ENCODE results near the gene ITK.

The ITK gene

DNA sequence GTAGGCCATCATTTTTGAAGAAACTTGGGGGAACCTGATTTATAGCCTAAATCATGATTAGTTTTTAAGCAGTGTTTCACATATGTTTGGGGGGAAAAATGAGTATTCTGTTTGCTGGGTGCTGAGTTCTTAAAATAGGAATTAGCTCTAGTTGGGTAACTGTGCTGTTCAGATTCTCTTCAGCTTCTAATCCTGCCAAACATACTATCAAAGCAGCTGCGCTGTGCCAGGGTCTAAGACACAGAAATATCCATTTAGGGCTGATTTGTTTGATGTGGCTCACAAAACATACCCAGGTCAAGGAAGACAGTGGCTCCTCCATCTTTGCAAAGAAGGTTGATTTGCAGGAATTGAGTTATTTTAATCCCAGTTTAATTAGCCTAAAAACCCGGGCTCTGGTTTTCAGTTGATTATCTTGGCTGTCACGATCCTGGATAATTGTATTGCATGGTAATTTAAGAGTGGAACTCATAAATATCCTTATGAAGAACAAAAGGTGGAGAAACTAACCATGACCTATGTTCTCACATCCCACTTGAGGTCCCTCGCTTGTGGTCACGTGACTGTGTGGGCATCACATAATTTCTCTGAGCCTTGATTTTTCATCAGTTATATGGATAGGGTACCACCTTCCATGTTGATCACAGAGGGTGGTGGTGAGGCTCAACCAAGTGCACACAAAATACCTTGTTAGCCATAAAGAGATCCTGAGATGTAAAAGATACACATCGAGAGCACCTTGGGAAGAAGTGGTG lies 104.0 kb downstream of the ITK start:
- no peak for DNase-seq

DNA sequence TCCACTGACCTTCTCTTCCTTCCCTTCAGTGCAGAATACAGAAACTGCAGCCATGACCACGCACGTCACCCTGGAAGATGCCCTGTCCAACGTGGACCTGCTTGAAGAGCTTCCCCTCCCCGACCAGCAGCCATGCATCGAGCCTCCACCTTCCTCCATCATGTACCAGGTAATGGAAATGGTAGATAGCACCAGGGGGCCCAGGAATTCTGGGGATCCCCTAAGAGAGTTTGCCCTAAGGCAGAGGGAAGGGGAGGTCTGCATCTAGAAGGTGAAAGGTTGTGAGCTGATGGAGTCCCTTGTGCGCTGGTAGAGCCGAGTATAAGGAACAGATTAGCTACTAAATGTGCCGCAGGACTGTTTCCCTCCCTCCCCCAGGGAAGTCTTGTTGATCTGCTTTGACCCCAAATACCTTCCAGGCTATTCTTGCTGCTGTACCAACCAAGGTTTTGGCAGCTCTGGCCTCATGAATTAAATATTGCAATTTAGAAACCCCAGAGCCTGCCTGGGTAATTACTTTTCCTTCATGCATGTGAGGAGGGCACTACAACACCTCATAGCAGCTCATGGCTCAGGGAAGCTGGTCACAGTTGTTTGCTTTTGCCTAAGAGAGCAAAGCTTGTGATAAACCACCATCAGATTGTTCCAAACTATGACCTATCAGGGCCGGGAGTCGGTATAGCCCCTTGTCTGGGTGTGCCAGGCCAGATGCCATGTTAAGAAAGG lies 104.8 kb downstream of the ITK start:
- DNase-seq: no peak

DNA sequence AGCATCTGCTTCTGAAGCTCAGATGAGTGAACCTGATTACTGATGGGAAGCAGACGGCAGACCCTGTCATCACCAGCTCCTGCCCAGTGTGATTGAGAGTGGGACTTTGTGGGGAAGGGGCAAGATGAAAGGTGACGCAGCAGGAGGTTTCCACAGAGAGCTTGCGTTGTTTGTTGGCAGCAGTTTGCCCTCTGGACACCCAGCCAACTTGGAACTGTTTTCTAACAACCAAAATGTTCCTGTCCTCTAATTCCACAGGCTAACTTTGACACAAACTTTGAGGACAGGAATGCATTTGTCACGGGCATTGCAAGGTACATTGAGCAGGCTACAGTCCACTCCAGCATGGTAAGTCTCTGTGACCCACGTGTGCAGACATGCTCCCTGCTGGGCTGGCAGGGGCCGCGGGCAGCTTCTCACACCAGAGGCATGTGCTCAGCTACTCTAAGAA lies 106.1 kb downstream of the ITK start:
- no peak for DNase-seq

DNA sequence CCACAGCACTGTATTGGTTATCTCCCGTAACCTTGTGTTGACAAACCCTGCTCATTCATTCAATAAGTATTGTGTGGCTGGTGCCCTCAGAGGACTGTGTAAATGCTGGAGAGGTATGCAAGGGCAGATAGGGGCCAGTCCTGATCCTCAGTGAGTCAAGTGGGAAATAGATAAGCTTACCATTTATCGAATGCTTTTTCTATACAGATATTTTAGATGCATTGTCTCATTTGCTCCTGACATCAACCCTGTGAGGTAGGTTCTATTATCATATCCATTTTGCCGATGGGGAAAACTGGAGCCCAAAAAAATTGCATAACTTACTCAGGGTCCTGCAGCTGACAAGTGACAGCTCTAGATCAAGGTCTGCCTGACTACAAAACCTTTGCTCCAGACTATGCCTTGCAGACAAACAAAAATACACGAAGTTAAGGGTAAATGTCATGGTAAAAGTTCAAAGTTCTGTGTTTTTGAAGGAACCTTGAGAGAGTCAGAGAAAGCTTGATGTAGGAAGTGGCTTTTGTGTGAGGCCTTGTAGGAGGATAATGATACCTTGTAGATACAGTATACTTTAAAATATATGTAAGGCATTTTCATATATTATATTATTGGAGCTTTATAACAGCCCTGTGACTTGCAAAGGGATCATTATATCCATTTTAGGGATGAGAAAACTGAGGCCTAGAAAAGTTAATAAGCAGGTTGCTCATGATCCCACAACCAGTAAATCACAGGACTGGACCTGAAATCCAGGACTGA lies 107.9 kb downstream of the ITK start:
- DNase-seq: no peak

DNA sequence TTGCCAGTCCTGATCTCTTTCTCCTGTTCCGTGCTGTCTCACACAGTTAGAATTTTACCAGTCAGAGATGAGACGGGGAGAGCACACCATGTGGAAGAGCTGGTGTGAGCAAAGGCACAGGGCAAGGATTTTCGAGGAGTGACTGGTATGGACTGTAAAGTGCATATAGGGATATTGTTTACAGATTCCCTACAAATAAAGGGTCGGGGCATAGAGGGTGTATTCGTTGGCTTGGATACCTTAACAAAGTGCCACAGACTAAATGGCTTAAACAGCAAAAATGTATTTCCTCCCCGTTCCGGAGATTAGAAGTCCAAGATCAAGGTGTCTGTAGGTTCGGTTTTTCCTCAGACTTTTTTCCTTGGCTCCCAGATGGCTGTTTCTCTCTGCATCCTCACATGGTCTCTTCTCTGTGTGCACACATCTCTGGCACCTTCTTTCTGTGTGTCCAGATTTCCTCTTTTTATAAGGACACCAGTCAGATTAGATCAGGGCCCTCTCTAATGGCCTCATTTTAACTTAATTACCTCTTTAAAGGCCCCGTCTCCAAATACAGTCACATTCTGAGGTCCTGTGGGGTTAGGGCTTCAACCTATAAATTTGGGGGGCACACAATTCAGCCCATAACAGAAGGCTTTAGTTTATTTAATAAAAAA lies 108.7 kb downstream of the ITK start:
- no peak for DNase-seq

DNA sequence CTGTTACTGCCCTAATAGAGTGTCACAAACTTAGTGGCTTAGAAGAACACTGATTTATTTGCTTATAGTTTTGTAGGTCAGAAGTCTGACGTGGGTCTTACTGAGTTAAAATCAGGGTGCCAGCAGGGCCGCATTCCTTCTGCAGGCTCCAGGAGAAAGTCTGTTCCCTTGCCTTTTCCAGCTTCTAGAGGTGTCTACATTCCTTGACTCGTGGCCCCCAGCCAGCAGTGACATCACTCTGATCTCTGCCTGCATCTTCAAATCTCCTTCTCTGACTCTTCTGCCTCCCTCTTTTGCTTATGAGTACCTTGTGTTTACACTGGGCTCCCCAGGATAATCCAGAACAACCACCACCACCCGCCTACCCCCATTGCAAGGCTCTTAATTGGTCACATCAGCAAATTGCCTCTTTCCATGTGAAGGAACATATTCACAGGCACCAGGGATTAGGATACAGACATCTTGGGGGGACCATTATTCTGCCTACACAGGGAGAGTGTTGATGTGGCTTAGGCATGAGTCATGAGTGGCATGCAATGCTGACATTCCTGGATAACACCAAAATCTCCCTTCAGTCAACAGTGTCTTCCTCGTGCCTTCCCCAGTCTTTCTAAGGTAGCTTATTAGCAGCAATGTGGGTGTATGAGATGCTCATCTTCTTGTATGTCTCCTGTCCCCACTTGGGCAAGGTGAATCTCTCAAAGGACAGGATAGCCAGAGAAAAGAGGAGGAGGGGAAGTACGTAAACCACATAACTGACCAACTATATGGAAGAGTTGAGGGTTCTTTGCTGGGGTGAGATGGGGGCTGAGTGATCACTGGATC lies 109.7 kb downstream of the ITK start:
- DNase-seq: no peak

DNA sequence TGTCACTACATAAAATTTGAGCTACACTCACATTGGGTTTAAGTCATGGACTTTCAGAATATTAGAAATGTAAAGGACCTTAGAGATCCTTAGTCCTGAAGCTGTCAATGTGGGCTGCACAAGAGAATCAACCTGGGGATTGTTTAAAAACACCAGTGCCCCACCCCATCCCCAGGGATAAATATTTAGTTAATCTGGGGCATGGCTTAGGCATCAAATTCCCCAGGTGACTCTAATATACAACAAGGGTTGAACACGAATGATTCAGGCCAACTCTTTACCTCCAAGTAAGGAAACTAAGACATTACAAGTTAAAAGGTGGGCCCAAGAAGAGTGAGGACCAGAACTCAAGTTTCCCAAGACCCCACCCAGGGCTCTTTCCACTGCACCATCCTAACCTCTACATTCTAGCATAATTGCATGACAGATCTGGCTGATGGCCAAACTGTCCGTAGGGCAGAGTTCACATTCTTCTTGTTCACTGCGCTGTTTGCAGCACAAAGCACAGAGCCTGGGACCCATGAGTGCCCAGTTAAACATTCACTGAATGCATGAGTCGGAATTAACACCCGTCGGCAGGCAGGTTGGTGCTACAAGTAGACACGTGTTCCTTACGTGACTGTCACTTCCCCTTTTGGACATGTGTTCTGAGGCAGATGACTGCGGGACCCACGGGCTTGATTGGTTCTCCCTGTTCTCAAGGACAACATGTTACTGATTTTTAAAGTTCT lies 110.5 kb downstream of the ITK start:
- no peak for DNase-seq

DNA sequence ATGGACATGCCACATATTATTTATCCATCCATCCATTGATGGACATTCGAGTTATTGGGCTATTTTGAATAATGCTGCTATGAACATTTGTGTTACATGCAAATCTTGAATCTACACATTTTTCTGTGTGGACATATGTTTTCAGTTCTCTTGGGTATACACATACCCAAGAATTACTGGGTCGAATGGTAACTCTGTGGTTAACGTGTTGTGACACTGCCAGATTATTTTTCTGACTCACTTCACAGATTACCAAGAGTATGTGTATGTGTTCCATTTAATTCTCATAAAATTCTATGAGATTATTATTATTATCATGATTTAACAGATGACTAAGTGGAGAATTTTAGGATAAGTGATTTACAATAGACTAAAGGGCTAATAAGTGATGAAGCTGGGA lies 112.0 kb downstream of the ITK start:
- no peak for DNase-seq

DNA sequence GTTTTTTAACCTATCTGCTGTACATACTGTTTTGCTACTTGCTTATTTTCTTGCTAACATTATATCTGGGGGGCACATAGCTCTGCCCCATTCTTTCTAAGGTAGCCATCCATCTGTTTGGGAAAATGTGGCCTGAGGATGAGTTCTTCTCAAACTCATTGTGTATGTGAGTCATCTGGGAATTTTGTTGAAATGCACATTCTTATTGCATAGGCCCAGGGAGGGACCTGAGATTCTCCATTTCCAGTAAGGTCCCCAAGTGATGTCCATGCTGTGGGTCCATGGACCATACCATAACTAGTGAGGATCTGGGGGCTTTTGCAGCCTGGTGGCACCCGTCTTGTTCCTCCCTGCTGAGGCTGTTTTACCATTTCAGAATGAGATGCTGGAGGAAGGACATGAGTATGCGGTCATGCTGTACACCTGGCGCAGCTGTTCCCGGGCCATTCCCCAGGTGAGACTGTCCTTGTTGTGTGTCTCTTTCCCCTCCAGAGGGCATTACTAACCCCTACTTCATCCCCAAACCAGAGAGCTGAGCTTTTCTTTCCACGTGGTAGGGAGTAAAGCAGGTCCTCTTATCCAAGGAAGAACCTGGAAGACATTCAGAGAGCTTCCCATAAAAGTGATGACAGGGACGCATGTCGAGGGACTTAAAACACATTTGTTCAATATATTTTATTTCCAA lies 113.9 kb downstream of the ITK start:
- no peak for DNase-seq

DNA sequence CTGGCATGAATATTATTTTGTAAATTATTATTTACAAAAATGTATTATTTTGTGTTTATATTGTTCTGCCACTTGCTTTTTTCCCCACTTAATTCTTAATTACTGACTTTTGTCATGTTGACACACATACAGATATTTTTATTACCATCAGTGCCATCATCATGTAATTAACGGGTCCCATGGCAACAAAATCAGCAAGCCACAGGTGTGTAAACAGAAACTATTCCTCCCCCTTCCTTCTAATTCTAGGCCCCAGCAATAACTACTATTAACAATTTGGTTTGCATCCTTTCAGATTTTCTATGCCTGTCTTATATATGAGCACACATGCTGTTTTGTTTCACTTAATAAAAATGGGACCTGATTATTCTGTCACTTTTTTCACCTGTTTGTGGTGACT lies 114.6 kb downstream of the ITK start:
- DNase-seq: no peak

DNA sequence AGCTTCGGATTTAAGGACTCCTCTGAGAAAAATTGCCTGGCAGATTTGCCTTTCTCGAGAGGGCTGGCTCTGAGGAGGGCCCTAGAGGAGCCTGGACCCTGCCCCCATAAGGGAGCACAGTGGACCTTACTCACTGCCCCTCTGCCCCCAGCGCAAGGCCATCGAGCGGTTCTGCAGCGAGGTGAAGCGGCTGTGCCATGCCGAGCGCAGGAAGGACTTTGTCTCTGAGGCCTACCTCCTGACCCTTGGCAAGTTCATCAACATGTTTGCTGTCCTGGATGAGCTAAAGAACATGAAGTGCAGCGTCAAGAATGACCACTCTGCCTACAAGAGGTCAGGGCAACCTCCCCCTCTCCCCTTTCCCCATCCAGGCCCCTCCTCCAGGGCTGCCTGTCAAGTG lies 119.9 kb downstream of the ITK start:
- DNase-seq: no peak

DNA sequence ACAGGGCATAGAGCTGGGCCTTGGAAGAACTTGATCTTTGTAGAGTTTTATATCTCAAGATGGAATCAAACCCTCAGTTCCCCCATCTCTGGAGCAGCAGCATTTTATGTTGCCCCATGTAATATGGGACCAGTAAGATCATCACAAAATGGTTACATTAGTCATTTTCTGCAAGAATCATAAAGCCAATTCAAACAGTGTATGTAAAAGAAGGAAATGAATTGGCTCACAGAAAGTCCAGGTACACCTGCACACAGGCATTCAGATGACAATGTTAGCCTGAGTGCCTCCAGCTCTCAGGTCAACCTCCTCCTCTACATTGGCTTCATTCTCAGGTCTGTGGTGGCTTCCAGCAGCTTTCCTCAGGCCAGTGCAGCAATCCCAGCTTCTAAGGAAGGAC lies 120.4 kb downstream of the ITK start:
- no peak for DNase-seq

DNA sequence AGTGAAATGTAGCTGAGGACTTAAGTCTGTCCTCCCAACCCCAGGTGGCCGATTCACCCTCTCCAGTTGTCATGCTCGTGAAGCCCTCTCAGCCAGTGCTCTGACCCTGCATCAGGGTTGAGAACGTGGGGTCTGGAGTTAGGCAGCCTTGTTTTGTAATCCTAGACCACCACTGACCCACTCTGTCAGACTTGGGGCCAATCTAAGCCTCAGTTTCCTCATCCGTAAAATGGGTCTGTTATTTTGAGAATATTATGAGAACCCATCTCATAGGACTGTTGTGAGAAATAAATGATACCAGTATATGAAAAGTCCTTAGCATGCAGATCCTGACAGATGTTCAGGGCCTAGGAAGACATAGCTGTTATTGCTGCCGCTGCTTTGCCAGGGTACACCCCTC lies 122.4 kb downstream of the ITK start:
- no peak for DNase-seq

DNA sequence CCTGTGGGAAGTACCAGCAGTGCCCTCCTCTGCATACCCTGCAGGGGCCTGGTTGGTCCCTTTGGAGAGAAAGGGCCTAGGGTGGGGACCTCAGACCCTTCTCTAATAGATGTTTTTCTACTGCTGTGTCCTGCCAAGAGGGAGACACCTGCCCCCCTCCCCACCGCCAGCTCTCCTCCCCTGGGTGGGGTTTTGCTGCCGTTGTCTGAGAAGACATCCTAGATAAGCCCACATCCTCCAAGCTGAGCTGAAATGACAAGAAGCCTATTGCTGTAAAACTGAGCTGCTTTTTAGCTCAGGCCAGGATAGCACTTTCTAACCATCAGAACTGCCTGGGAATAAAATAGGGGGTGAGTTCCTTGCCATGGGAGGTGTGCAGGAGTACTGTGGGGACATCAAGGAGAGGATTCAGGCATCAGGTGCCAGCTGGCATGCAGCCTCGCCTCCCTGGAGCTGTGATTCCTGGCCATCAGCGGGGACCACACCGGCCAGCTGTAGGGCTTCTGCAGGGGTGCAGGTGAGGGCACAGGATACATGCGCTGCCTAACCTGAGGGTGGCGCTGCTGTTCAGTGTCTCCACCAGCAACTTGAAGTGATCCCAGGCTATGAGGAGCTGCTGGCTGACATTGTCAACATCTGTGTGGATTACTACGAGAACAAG lies 123.2 kb downstream of the ITK start:
- no peak for DNase-seq

All from SHP77 treated with DMSO at 0.1 percent for 48 hours (cell line).